DND-41 (cell line): ENCODE measurements around the gene ARL14EPL.

Source experiments
- ATAC-seq: fragments of 200-7000 bp; cut with Tn5 transposase; 3 replicates; pipeline ENCODE4 v1.9.1; 2021; ENCODE audit warnings: low read depth; ENCODE audit not compliant: insufficient read depth
- DNase-seq: peaks from one replicate; pipeline ENCODE4 v3.0.0-alpha.2; 2020
- H2AFZ ChIP-seq: 2 replicates; pipeline ENCODE4 v1.6.0; 2012; ENCODE audit warnings: low read depth, low read length
- H3K27ac ChIP-seq: 2 replicates; pipeline ENCODE4 v1.5.1; 2012; ENCODE audit warnings: low read length, inconsistent platforms
- H3K27me3 ChIP-seq: fragments of 200-600 bp; sonication (generic); 2 replicates; pipeline ENCODE4 v1.6.0; 2012; ENCODE audit warnings: low read length, mild to moderate bottlenecking, inconsistent platforms; ENCODE audit not compliant: insufficient read depth, poor library complexity
- H3K36me3 ChIP-seq: 2 replicates; pipeline ENCODE4 v1.5.1; 2012; ENCODE audit warnings: low read length, inconsistent platforms; ENCODE audit not compliant: insufficient read depth
- H3K4me1 ChIP-seq: 2 replicates; pipeline ENCODE4 v1.5.1; 2012; ENCODE audit warnings: mild to moderate bottlenecking, low read length; ENCODE audit not compliant: insufficient read depth
- H3K4me2 ChIP-seq: 2 replicates; pipeline ENCODE4 v1.6.0; 2012; ENCODE audit warnings: mild to moderate bottlenecking, moderate library complexity, low read length, inconsistent platforms; ENCODE audit not compliant: insufficient read depth
- H3K4me3 ChIP-seq, 2 experiments: fragments of 200-600 bp in 1 of 2; shearing (Covaris generic) in 1 of 2; 2 replicates each; pipeline ENCODE4 v1.5.1; 2012 to 2016; ENCODE audit warnings: inconsistent platforms in 2 of 2, low read length in 2 of 2, mild to moderate bottlenecking in 2 of 2, low read depth in 1 of 2, moderate library complexity in 1 of 2
- H3K79me2 ChIP-seq: 2 replicates; pipeline ENCODE4 v1.6.0; 2012; ENCODE audit warnings: low read length, inconsistent platforms; ENCODE audit not compliant: insufficient read depth
- H3K9ac ChIP-seq: 2 replicates; pipeline ENCODE4 v1.6.0; 2012; ENCODE audit warnings: low read depth, mild to moderate bottlenecking, inconsistent platforms, low read length, moderate library complexity
- H3K9me3 ChIP-seq: 2 replicates; pipeline ENCODE4 v1.5.1; 2012; ENCODE audit warnings: low read length, moderate library complexity, mild to moderate bottlenecking, inconsistent platforms; ENCODE audit not compliant: insufficient read depth, severe bottlenecking
- H4K20me1 ChIP-seq: 2 replicates; pipeline ENCODE4 v1.6.0; 2012; ENCODE audit warnings: low read length; ENCODE audit not compliant: insufficient read depth
- EZH2 ChIP-seq: IDR thresholded peaks from 3 replicates; pipeline ENCODE4 v1.6.1; 2012; ENCODE audit warnings: borderline replicate concordance, low read depth, mild to moderate bottlenecking, moderate library complexity, low read length, inconsistent platforms; ENCODE audit not compliant: severe bottlenecking
- TF ChIP-seq, protein P1 (sequence below): IDR thresholded peaks from 2 replicates; pipeline ENCODE4 v1.5.1; 2012; ENCODE audit warnings: borderline replicate concordance, low read length, moderate library complexity, mild to moderate bottlenecking; ENCODE audit not compliant: poor library complexity, severe bottlenecking; ENCODE audit errors: extremely low read depth

ARL14EPL gene

DNA sequence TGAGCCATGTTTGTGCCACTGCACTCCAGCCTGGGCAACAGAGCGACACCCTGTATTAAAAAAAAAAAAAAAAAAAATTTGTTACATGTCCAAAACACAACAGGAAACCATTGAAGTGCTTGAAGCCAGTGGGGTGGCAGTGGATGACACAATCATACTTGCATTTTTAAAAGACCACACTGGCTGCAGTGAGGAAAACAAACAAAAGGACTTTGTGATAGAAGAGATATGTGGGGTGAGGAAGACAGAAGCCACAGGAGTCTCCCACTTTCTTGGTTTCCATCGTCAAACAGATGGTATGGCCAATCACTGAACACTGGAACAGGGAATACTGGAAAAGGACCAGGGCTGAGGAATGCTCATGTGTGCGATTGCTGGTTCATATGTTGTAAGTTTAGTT, 31.7 kb downstream of the ARL14EPL start:
- H3K79me2 ChIP-seq = no peaks in the 10 kb centered on the region
- ATAC-seq = no peak
- H3K4me1 ChIP-seq = no peaks in the 10 kb centered on the region
- no peak overlapping the region for H2AFZ ChIP-seq
- no peaks in the 10 kb centered on the region for H4K20me1 ChIP-seq
- DNase-seq = no peak
- no peak overlapping the region for H3K27ac ChIP-seq
- peaks cover 15% of the 10 kb centered on the region for H3K27me3 ChIP-seq
- TF ChIP-seq, protein P1, sequence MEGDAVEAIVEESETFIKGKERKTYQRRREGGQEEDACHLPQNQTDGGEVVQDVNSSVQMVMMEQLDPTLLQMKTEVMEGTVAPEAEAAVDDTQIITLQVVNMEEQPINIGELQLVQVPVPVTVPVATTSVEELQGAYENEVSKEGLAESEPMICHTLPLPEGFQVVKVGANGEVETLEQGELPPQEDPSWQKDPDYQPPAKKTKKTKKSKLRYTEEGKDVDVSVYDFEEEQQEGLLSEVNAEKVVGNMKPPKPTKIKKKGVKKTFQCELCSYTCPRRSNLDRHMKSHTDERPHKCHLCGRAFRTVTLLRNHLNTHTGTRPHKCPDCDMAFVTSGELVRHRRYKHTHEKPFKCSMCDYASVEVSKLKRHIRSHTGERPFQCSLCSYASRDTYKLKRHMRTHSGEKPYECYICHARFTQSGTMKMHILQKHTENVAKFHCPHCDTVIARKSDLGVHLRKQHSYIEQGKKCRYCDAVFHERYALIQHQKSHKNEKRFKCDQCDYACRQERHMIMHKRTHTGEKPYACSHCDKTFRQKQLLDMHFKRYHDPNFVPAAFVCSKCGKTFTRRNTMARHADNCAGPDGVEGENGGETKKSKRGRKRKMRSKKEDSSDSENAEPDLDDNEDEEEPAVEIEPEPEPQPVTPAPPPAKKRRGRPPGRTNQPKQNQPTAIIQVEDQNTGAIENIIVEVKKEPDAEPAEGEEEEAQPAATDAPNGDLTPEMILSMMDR = no peak
- no peak for TF ChIP-seq EZH2
- no peak overlapping the region for H3K9ac ChIP-seq
- H3K4me3 ChIP-seq = no peak overlapping the region
- H3K9me3 ChIP-seq = no peaks in the 10 kb centered on the region
- H3K36me3 ChIP-seq = no peaks in the 10 kb centered on the region
- H3K4me2 ChIP-seq = no peak overlapping the region

DNA sequence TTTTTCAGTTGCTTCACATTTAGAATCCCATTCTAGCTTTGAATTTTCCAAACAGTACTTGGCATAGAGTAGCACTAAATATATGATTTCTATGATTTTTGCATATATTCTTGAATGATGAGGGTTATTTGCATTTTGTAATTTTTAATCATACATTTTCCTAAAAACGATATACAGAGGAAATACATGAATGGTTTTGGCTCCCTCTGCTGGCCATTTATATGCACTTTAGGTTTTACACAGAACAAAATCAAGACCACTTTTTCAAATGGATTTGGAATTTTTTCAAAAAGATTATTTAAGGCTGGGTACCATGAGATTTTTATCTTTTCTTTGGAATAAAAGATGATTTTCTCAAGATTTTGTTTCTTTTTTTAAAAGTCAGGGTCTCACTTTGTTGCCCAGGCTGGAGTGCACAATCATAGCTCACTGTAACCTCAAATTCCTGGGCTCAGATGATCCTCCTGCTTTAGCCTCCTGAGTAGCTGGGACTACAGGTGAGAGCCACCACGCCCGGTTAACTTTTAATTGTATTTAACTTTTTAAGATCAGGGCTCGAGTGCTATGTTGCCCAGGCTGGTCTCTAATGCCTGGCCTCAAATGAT, 35.9 kb downstream of the ARL14EPL start:
- no peak for TF ChIP-seq EZH2
- TF ChIP-seq, protein P1 = peak; percentile 78
- Histone ChIP-seq H3K4me3 (no peak overlapping the region), H3K9ac (no peak overlapping the region), H2AFZ (no peak overlapping the region), H4K20me1 (no peaks in the 10 kb centered on the region), H3K4me1 (no peaks in the 10 kb centered on the region), H3K9me3 (no peaks in the 10 kb centered on the region), H3K36me3 (no peaks in the 10 kb centered on the region), H3K79me2 (no peaks in the 10 kb centered on the region), H3K4me2 (no peak overlapping the region), H3K27ac (no peak overlapping the region), H3K27me3 (peaks cover 9% of the 10 kb centered on the region)
- DNase-seq (peak; percentile 33), ATAC-seq (peak; percentile 74)

DNA sequence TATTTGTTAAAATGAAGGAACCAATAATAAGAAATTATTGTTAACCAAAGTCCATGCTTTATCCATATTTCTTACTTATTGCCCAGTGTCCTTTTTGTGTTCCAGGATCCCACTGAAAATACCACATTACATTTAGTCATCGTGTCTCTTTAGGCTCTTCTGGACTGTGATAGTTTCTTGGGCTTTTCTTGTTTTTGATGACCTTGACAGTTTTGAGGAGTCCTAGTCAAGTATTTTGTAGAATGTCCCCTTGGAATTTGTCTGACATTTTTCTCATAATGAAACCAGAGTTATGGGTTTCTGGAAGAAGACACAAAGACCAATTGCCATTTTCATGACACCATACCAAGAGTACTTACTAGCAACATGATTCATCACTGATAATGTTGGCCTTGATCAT, 38.9 kb downstream of the ARL14EPL start:
- Histone ChIP-seq H3K9ac (no peak overlapping the region), H3K79me2 (no peaks in the 10 kb centered on the region), H2AFZ (no peak overlapping the region), H4K20me1 (no peaks in the 10 kb centered on the region), H3K9me3 (no peaks in the 10 kb centered on the region), H3K4me2 (no peak overlapping the region), H3K36me3 (no peaks in the 10 kb centered on the region), H3K4me1 (no peaks in the 10 kb centered on the region), H3K4me3 (no peak overlapping the region), H3K27me3 (peaks cover 8% of the 10 kb centered on the region), H3K27ac (no peak overlapping the region)
- TF ChIP-seq, protein P1 = no peak
- TF ChIP-seq EZH2 = no peak
- ATAC-seq (no peak), DNase-seq (no peak)
